ENCODE results near the gene RGS17. TPM values are rescaled to one million over a fixed set of nuclear protein-coding genes. Genes with fewer than 3 reads are reported as not detected.

Gene RGS17
- total RNA-seq, 2 donors from 2014 or later, result 0.28 TPM; not detected in 1

DNA sequence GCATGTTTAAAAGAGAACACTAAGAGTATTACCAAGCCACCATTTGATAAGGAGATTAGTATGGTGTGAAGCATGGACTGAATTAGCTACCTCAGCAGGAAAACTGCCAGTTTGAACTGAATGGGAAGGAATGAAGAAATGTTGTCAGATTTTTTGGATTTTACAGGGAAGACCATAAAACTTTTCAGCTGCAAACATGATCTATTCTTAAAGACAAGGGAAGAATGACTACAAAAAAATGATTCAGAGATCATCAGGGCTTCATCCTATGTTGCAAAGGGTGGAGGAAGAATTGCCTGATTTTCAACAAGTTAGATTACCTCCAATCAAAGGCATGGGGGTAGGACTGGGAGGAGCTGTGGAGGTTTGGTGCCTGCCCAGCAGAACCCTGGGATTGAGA lies 79.3 kb downstream of the RGS17 start:
- TF ChIP-seq, protein P1, sequence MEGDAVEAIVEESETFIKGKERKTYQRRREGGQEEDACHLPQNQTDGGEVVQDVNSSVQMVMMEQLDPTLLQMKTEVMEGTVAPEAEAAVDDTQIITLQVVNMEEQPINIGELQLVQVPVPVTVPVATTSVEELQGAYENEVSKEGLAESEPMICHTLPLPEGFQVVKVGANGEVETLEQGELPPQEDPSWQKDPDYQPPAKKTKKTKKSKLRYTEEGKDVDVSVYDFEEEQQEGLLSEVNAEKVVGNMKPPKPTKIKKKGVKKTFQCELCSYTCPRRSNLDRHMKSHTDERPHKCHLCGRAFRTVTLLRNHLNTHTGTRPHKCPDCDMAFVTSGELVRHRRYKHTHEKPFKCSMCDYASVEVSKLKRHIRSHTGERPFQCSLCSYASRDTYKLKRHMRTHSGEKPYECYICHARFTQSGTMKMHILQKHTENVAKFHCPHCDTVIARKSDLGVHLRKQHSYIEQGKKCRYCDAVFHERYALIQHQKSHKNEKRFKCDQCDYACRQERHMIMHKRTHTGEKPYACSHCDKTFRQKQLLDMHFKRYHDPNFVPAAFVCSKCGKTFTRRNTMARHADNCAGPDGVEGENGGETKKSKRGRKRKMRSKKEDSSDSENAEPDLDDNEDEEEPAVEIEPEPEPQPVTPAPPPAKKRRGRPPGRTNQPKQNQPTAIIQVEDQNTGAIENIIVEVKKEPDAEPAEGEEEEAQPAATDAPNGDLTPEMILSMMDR (IDR thresholded peaks at IDR 0.05), result no peak
- no peaks in the 10 kb centered on the region for H3K36me3 ChIP-seq
- H3K9me3 ChIP-seq, result no peaks in the 10 kb centered on the region
- no peaks in the 10 kb centered on the region for H3K27me3 ChIP-seq
- no peak for DNase-seq (ENCODE audit: low spot score)
- H3K4me1 ChIP-seq, result no peaks in the 10 kb centered on the region
- no peak overlapping the region for H3K27ac ChIP-seq
- no peak overlapping the region for H3K4me3 ChIP-seq

- TF ChIP-seq, protein P1 (IDR thresholded peaks at IDR 0.05), result no peak
- H3K27ac ChIP-seq, result no peak overlapping the region
Observed at GRCh38 chr6:153048631-153049030, 82.5 kb downstream of the RGS17 start.

DNA sequence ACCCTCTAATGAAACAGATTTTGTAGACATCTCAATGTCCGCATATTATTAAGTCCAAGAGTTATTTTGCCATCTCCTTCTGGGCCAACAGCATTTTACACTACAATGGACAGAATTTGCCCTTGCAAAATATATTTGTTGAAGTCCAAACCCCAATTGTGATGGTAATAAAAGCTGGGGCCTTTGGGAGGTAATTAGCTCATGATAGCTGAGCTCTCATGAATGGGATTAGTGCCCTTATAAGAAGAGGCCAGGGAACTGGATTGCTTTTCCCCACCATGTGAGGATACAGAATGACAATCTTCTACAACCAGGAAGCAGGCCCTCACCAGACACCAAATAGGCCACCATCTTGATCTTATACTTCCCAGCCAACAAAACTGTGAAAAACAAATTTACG lies 83.7 kb downstream of the RGS17 start:
- Histone ChIP-seq H3K27ac (no peak overlapping the region), H3K36me3 (no peaks in the 10 kb centered on the region), H3K4me1 (no peaks in the 10 kb centered on the region), H3K4me3 (no peak overlapping the region), H3K27me3 (no peaks in the 10 kb centered on the region), H3K9me3 (no peaks in the 10 kb centered on the region)
- TF ChIP-seq, protein P1 (IDR thresholded peaks at IDR 0.05), result no peak
- DNase-seq (ENCODE audit: low spot score), result no peak

More at GRCh38 chr6:153048631-153049030, 82.5 kb downstream of the RGS17 start:
- no peaks in the 10 kb centered on the region for H3K27me3 ChIP-seq
- H3K4me1 ChIP-seq, result no peaks in the 10 kb centered on the region
- no peaks in the 10 kb centered on the region for H3K36me3 ChIP-seq
- no peak for DNase-seq (ENCODE audit: low spot score)
- no peaks in the 10 kb centered on the region for H3K9me3 ChIP-seq
- H3K4me3 ChIP-seq, result no peak overlapping the region

DNA sequence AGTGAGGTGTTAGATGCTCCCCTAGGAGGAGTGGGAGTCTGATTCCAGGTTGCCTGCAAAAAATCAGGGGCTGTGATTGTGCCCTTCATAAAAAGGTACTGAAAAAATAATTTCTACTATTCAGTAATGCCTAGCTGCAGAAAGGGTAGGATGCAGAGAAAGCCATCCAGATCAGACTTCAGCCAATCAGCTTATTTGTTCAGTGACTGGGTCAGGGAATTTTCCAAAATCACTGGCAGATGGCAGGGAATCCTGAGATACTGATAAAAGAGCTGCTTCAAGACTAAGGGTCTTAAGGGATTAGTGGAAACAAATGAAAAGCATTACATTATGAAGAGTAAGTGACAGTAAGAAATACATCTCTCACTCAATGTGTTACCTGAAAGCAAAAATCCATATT lies 85.8 kb downstream of the RGS17 start:
- no peak for DNase-seq (ENCODE audit: low spot score)
- TF ChIP-seq, protein P1 (IDR thresholded peaks at IDR 0.05), result no peak
- Histone ChIP-seq H3K27ac (no peak overlapping the region), H3K9me3 (no peaks in the 10 kb centered on the region), H3K4me1 (no peaks in the 10 kb centered on the region), H3K4me3 (no peak overlapping the region), H3K36me3 (no peaks in the 10 kb centered on the region), H3K27me3 (no peaks in the 10 kb centered on the region)

GRCh38 chr6:153044295-153044694 lies 86.8 kb downstream of the RGS17 start:
- Histone ChIP-seq H3K27me3 (no peaks in the 10 kb centered on the region), H3K4me1 (no peaks in the 10 kb centered on the region), H3K36me3 (no peaks in the 10 kb centered on the region), H3K4me3 (no peak overlapping the region), H3K27ac (no peak overlapping the region), H3K9me3 (no peaks in the 10 kb centered on the region)
- TF ChIP-seq, protein P1 (IDR thresholded peaks at IDR 0.05), result no peak
- DNase-seq (ENCODE audit: low spot score), result no peak

DNA sequence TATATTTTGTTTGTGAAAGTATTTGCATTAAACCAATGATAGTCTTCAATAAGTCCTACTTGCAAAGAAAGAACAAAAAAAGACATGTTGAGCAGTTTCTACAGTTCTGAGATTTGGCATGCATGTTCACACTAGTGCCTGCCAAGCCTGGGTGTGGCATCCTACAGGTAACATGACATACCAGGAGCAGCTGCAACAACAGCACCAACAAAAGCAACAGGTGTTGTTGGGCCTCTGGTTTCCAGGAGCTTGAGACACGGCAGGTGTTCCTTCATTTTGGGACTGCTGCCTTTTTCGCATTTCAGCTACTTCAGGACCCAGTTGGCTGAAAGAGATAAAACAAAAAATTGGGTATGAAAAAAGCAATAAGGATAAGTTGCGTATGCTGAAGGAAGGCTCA lies 87.4 kb downstream of the RGS17 start:
- H3K36me3 ChIP-seq, result no peaks in the 10 kb centered on the region
- no peak overlapping the region for H3K4me3 ChIP-seq
- H3K27ac ChIP-seq, result no peak overlapping the region
- H3K27me3 ChIP-seq, result no peaks in the 10 kb centered on the region
- TF ChIP-seq, protein P1 (IDR thresholded peaks at IDR 0.05), result no peak
- no peaks in the 10 kb centered on the region for H3K9me3 ChIP-seq
- no peaks in the 10 kb centered on the region for H3K4me1 ChIP-seq
- no peak for DNase-seq (ENCODE audit: low spot score)
